CD4-positive, CD25-positive, alpha-beta regulatory T cell (primary cell): ENCODE measurements around the gene EIF5AL1. TPM values are rescaled to one million over a fixed set of nuclear protein-coding genes. Genes with fewer than 3 reads are reported as not detected.
A peak's percentile ranks its signal among the peaks of the same experiment; 100 is the strongest.
"Not testable (repeated sequence)": the region's sequence is repeated elsewhere in the genome, so short reads cannot be mapped to it uniquely, and the experiment has no call there.

Source experiments
- ATAC-seq, 2 donors: fragments of 150-1000 bp; cut with Tn5 transposase; one replicate each; pipeline ENCODE4 v1.10.0; 2021; ENCODE audit warnings: low read depth in 2 of 2, moderate number of reproducible peaks in 2 of 2, moderate library complexity in 1 of 2
- DNase-seq, 3 donors: peaks; one replicate each; pipeline versions ENCODE4 v3.0.0 to v3.0.0-alpha.2; 2012 to 2022; ENCODE audit warnings: mixed read lengths in 1 of 3
- H3K27ac ChIP-seq: one replicate; pipeline ENCODE4 v1.7.0; 2013; ENCODE audit warnings: mild to moderate bottlenecking, low read length; ENCODE audit not compliant: insufficient read depth, poor library complexity, severe bottlenecking
- H3K27me3 ChIP-seq: one replicate; pipeline ENCODE4 v1.7.0; 2013; ENCODE audit warnings: low read length; ENCODE audit not compliant: control insufficient read depth, insufficient read depth
- H3K36me3 ChIP-seq: one replicate; pipeline ENCODE4 v1.7.0; 2013; ENCODE audit warnings: mild to moderate bottlenecking, low read length, moderate library complexity; ENCODE audit not compliant: control insufficient read depth, insufficient read depth
- H3K4me1 ChIP-seq: 2 replicates; pipeline ENCODE4 v1.7.0; 2013; ENCODE audit warnings: mild to moderate bottlenecking, low read length; ENCODE audit not compliant: insufficient read depth, control insufficient read depth, poor library complexity, severe bottlenecking
- H3K4me3 ChIP-seq: one replicate; pipeline ENCODE4 v1.7.0; 2013; ENCODE audit warnings: low read depth, mild to moderate bottlenecking, low read length, moderate library complexity
- H3K9me3 ChIP-seq, 2 experiments: 1 replicate in 1 of 2; 2 replicates in 1 of 2; pipeline ENCODE4 v1.7.0; 2013; ENCODE audit warnings: low read length in 2 of 2, mild to moderate bottlenecking in 1 of 2, moderate library complexity in 1 of 2; ENCODE audit not compliant: control insufficient read depth in 2 of 2
- H3K27ac Mint-ChIP-seq, 3 donors: one replicate each; pipeline ENCODE4 v1.8.0; 2020 to 2022; ENCODE audit warnings: mild to moderate bottlenecking in 3 of 3, mixed read lengths in 3 of 3, moderate library complexity in 2 of 3
- H3K27me3 Mint-ChIP-seq: one replicate; pipeline ENCODE4 v1.8.0; 2022; ENCODE audit warnings: mild to moderate bottlenecking, mixed read lengths
- H3K36me3 Mint-ChIP-seq: one replicate; pipeline ENCODE4 v1.8.0; 2020; ENCODE audit warnings: mixed read lengths
- H3K4me1 Mint-ChIP-seq, 4 donors: one replicate each; pipeline ENCODE4 v1.8.0; 2020 to 2022; ENCODE audit warnings: mixed read lengths in 4 of 4, mild to moderate bottlenecking in 1 of 4
- H3K4me3 Mint-ChIP-seq, 4 donors: one replicate each; pipeline ENCODE4 v1.8.0; 2020 to 2022; ENCODE audit warnings: mild to moderate bottlenecking in 4 of 4, mixed read lengths in 4 of 4, moderate library complexity in 3 of 4
- H3K9me3 Mint-ChIP-seq, 7 donors: one replicate each; pipeline ENCODE4 v1.8.0; 2020 to 2022; ENCODE audit warnings: mixed read lengths in 7 of 7, mild to moderate bottlenecking in 3 of 7, moderate library complexity in 2 of 7
- polyA plus RNA-seq, 4 donors: library from polyadenylated mRNA; unstranded; fragments of 300-500 nt; fragmentation: Illumina TruSeq; gene quantifications; one replicate each; pipeline ENCODE4 v1.2.3, GENCODE V29; 2021
- total RNA-seq: library from RNA; stranded (reverse); gene quantifications from one replicate; pipeline ENCODE4 v1.2.3, GENCODE V29; 2022

EIF5AL1 gene
- total and polyA plus RNA-seq, 5 donors from 2014 or later = 0.11 to 0.45 (median 0.25) TPM; not detected in 1

DNA sequence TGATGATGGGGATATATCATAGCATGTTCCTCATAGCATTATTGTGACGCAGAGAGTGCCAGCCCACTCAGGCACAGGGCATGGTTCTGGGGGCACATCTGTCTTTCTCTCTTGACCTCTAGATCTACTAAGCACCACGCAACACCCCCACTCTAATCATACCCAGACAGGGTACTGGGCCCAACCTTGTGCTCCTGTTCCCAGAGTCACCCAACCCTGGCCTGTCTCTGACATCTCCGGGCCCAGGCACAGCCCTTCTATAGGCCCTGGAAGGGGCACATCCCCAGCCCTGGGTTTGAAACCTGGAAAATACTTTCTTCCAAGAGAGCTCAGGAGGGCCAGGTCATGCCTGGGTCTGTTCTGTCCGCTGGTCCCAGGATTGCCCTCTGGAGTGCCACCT is 10.1 kb downstream of the EIF5AL1 start:
- ATAC-seq, H3K27ac ChIP-seq, DNase-seq, H3K4me3 ChIP-seq, H3K36me3 ChIP-seq, H3K4me1 ChIP-seq, H3K27me3 Mint-ChIP-seq, H3K9me3 ChIP-seq, H3K27me3 ChIP-seq, H3K4me3 Mint-ChIP-seq, H3K36me3 Mint-ChIP-seq, H3K27ac Mint-ChIP-seq, H3K4me1 Mint-ChIP-seq, H3K9me3 Mint-ChIP-seq: not testable (repeated sequence)

DNA sequence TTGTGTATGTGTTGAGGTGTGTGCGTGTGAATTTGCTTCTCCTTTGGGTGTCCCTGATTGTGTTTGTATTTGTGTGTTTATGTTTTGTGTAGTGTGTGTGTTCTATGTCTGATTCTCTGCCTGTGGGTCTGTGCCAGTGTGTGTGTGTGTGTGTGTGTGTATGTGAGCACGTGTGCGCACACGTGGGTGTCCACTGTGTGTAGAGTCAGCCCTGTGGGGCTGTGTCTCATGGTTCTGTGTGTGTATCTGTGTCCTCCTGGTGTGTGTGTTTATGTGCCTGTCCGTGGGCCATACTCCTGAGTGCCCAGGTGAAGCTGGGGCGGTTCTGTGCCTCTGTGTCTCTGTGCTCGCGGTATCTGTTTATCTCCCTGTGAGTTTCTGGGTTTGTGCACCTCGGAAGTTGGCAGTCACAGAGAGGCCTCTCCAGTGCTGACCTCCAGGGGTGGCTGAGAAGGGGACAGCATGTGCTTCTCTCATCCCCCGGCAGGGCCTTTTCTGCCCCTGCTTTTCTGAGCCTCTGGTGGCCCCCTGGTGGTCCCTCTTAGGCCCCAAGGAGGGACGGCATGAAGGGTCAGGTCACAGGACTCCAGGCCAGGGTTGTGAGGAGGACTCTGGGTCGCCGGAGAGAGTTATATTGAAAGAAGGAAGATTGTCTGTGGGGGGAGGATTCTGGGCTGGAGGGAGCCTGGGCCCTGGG is 11.0 kb downstream of the EIF5AL1 start:
- not testable (repeated sequence) for H3K4me3 Mint-ChIP-seq, H3K4me1 ChIP-seq, H3K27ac Mint-ChIP-seq, H3K4me1 Mint-ChIP-seq, H3K9me3 Mint-ChIP-seq, ATAC-seq, H3K27ac ChIP-seq, H3K36me3 ChIP-seq, H3K27me3 Mint-ChIP-seq, H3K36me3 Mint-ChIP-seq, DNase-seq, H3K9me3 ChIP-seq, H3K27me3 ChIP-seq, H3K4me3 ChIP-seq

DNA sequence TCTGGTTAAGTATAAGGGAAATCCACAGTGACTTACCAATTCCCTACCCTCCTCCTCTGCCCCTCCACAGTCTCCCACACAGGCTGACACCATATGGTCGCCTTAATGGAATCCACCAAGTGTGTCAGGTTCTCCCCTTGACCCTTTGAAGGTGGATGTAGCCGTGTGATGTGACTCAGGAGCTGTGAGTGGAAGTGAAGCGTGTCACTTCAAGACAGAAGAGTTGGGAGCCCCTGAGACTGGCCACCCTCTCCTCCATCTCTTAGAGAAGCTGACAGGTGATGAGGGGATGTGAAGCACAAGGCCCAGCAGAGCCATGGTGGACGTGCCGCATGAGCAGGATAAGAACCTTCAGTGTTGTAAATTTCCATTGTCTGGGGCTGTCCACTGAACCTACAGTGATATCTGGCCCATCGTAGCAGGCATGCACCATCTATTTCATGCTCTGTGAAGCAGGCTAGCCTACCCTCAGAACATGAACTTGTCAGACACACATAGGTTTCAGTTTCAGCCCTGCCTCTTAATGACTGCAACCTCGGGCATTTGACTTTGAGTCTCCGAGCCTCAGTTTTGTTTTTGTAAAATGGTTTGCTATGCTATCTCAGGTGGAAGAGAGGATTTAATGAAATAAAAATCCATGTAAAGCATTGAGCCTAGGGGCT is 12.8 kb downstream of the EIF5AL1 start:
- DNase-seq, H3K9me3 Mint-ChIP-seq, H3K27ac Mint-ChIP-seq, H3K4me3 ChIP-seq, ATAC-seq, H3K36me3 ChIP-seq, H3K4me1 Mint-ChIP-seq, H3K27me3 Mint-ChIP-seq, H3K27ac ChIP-seq, H3K27me3 ChIP-seq, H3K36me3 Mint-ChIP-seq, H3K4me1 ChIP-seq, H3K9me3 ChIP-seq, H3K4me3 Mint-ChIP-seq: not testable (repeated sequence)

DNA sequence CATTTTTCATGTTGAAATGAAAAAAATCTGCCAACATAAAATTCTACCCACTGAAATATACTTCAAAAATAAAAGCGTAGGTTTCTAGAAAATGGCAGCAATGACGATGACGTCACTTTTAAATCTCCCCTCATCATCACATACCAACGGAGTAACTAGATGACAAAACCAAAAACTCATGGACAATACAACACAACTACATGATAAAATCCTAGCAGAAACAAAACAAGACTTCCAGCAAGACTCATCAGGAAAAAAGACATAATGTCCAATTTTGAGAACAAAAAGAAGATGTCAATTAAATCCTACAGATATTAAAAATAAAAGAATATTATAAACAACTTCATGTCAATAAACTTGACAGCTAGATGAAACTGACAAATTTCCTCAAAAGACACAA is 15.9 kb downstream of the EIF5AL1 start:
- H3K9me3 Mint-ChIP-seq, H3K27ac Mint-ChIP-seq, ATAC-seq: not testable (repeated sequence)

DNA sequence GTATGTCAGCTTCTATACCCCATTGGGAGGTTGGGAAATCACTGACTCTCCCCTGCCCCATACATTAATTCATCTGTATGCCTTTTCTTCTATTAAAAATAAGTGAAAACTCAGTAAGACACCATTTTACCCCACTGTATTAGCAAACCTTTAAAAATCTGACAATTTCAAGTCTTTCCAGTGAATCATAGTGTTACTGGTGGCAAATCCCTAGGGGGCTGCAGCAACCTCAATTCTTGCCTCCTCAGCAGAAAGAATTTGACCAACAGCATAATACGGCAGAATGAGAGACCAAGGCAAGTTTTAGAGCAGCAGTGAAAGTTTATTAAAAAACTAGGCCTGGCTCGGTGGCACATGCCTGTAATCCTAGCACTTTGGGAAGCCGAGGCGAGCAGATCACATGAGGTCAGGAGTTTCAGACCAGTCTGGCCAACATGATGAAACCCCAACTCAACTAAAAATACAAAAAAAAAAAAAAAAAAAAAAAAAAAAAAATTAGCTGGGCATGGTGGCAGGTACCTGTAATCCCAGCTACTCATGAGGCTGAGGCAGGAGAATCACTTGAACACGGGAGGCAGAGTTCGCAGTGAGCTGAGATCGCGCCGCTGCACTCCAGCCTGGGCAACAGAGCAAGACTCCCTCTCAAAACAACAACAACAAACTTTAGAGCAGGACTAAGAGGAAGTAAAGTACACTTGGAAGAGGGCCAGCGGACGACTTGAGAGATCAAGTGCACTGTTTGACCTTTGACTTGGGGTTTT is 21.0 kb downstream of the EIF5AL1 start:
- not testable (repeated sequence) for H3K4me1 Mint-ChIP-seq, H3K4me1 ChIP-seq, H3K27me3 ChIP-seq, H3K36me3 Mint-ChIP-seq, ATAC-seq, DNase-seq, H3K27ac Mint-ChIP-seq, H3K36me3 ChIP-seq, H3K27me3 Mint-ChIP-seq, H3K9me3 ChIP-seq, H3K4me3 ChIP-seq, H3K4me3 Mint-ChIP-seq, H3K27ac ChIP-seq, H3K9me3 Mint-ChIP-seq

More for the DNA sequence above, 15.9 kb downstream of the EIF5AL1 start:
- not testable (repeated sequence) for DNase-seq, H3K9me3 ChIP-seq, H3K4me1 ChIP-seq, H3K4me3 ChIP-seq, H3K4me3 Mint-ChIP-seq, H3K27ac ChIP-seq, H3K27me3 ChIP-seq, H3K27me3 Mint-ChIP-seq, H3K36me3 Mint-ChIP-seq, H3K4me1 Mint-ChIP-seq, H3K36me3 ChIP-seq

DNA sequence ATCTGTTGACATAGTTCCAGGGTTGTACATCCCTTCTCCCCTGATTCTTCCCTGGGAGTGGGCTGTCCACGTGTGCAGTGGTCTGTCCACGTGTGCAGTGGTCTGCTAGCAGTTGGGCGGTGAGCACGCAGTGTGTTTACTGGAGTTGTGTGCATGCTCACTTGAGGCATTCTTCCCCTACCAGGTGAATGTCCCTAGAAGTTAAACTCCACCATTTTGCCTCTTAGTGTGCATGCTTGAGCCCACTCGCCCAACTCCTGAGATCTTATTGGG is 21.5 kb downstream of the EIF5AL1 start:
- H3K36me3 ChIP-seq, H3K4me1 Mint-ChIP-seq, H3K27ac Mint-ChIP-seq, H3K4me1 ChIP-seq, H3K4me3 Mint-ChIP-seq, DNase-seq, H3K9me3 ChIP-seq, H3K4me3 ChIP-seq, H3K27ac ChIP-seq, ATAC-seq, H3K36me3 Mint-ChIP-seq, H3K27me3 Mint-ChIP-seq, H3K27me3 ChIP-seq, H3K9me3 Mint-ChIP-seq: not testable (repeated sequence)

DNA sequence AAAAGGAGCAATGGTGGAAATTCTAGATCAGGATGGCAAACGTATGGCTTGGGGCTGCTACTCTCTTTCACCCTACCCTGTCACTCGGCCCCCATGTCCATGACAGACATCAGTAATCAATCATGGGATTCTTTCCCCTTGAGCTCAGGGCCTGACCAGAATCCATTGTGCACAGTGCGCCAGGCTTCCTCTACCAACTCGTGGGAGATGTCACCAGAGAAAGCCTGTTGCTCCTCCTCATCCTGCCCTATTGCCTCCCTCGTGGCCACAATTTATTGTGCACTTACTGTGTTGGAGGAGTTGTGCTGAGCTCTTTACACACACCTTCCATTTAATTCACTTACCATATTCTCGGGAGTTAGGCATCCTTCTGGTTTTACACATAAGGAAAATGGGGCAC is 26.0 kb downstream of the EIF5AL1 start:
- H3K4me1 ChIP-seq, H3K9me3 Mint-ChIP-seq, H3K4me3 Mint-ChIP-seq, ATAC-seq, H3K27me3 Mint-ChIP-seq, H3K27ac ChIP-seq, H3K36me3 ChIP-seq, H3K9me3 ChIP-seq, DNase-seq, H3K27me3 ChIP-seq, H3K27ac Mint-ChIP-seq, H3K4me3 ChIP-seq, H3K36me3 Mint-ChIP-seq: not testable (repeated sequence)
- H3K4me1 Mint-ChIP-seq = peaks cover 0 to 15% (median 7%) of the 10 kb centered on the region in 4 donors

DNA sequence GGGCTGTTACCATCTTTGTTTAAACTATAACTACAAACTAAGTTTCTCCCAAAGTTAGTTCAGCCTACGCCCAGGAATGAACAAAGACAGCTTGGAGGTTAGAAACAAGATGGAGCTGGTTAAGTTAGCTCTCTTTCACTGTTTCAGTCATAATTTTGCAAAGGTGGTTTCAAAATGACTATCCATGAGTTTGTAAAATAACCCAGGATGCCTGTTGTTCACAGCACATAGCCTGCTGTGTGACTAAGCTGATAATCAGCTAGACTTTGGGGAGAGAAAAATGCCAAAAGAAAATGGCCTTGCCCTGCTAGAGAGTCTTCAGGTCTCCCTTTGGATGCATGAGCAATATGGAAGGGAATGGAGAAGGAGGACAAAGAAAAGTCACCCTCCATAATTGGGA is 28.6 kb downstream of the EIF5AL1 start:
- not testable (repeated sequence) for H3K4me3 Mint-ChIP-seq, H3K27me3 ChIP-seq, H3K9me3 Mint-ChIP-seq, H3K36me3 ChIP-seq, H3K27ac ChIP-seq, H3K36me3 Mint-ChIP-seq, H3K9me3 ChIP-seq, H3K4me1 ChIP-seq, H3K27ac Mint-ChIP-seq, H3K27me3 Mint-ChIP-seq, ATAC-seq, H3K4me3 ChIP-seq
- DNase-seq = peak in 1 of 3 donors; percentile 42
- peaks cover 0 to 18% (median 7%) of the 10 kb centered on the region in 4 donors for H3K4me1 Mint-ChIP-seq
